CD4-positive, CD25-positive, alpha-beta regulatory T cell (primary cell): ENCODE data around the gene CEP85. TPM values are rescaled to one million over a fixed set of nuclear protein-coding genes. Genes with fewer than 3 reads are reported as not detected.

Experiments
- ATAC-seq, 2 donors: fragments of 150-1000 bp; cut with Tn5 transposase; one replicate each; pipeline ENCODE4 v1.10.0; 2021; ENCODE audit warnings: low read depth in 2 of 2, moderate number of reproducible peaks in 2 of 2, moderate library complexity in 1 of 2
- DNase-seq, 3 donors: peaks; one replicate each; pipeline versions ENCODE4 v3.0.0 to v3.0.0-alpha.2; 2012 to 2022; ENCODE audit warnings: mixed read lengths in 1 of 3
- H3K27ac ChIP-seq: one replicate; pipeline ENCODE4 v1.7.0; 2013; ENCODE audit warnings: mild to moderate bottlenecking, low read length; ENCODE audit not compliant: insufficient read depth, poor library complexity, severe bottlenecking
- H3K27me3 ChIP-seq: one replicate; pipeline ENCODE4 v1.7.0; 2013; ENCODE audit warnings: low read length; ENCODE audit not compliant: control insufficient read depth, insufficient read depth
- H3K36me3 ChIP-seq: one replicate; pipeline ENCODE4 v1.7.0; 2013; ENCODE audit warnings: mild to moderate bottlenecking, low read length, moderate library complexity; ENCODE audit not compliant: control insufficient read depth, insufficient read depth
- H3K4me1 ChIP-seq: 2 replicates; pipeline ENCODE4 v1.7.0; 2013; ENCODE audit warnings: mild to moderate bottlenecking, low read length; ENCODE audit not compliant: insufficient read depth, control insufficient read depth, poor library complexity, severe bottlenecking
- H3K4me3 ChIP-seq: one replicate; pipeline ENCODE4 v1.7.0; 2013; ENCODE audit warnings: low read depth, mild to moderate bottlenecking, low read length, moderate library complexity
- H3K9me3 ChIP-seq, 2 experiments: 1 replicate in 1 of 2; 2 replicates in 1 of 2; pipeline ENCODE4 v1.7.0; 2013; ENCODE audit warnings: low read length in 2 of 2, mild to moderate bottlenecking in 1 of 2, moderate library complexity in 1 of 2; ENCODE audit not compliant: control insufficient read depth in 2 of 2
- H3K27ac Mint-ChIP-seq, 3 donors: one replicate each; pipeline ENCODE4 v1.8.0; 2020 to 2022; ENCODE audit warnings: mild to moderate bottlenecking in 3 of 3, mixed read lengths in 3 of 3, moderate library complexity in 2 of 3
- H3K27me3 Mint-ChIP-seq: one replicate; pipeline ENCODE4 v1.8.0; 2022; ENCODE audit warnings: mild to moderate bottlenecking, mixed read lengths
- H3K36me3 Mint-ChIP-seq: one replicate; pipeline ENCODE4 v1.8.0; 2020; ENCODE audit warnings: mixed read lengths
- H3K4me1 Mint-ChIP-seq, 4 donors: one replicate each; pipeline ENCODE4 v1.8.0; 2020 to 2022; ENCODE audit warnings: mixed read lengths in 4 of 4, mild to moderate bottlenecking in 1 of 4
- H3K4me3 Mint-ChIP-seq, 4 donors: one replicate each; pipeline ENCODE4 v1.8.0; 2020 to 2022; ENCODE audit warnings: mild to moderate bottlenecking in 4 of 4, mixed read lengths in 4 of 4, moderate library complexity in 3 of 4
- H3K9me3 Mint-ChIP-seq, 7 donors: one replicate each; pipeline ENCODE4 v1.8.0; 2020 to 2022; ENCODE audit warnings: mixed read lengths in 7 of 7, mild to moderate bottlenecking in 3 of 7, moderate library complexity in 2 of 7
- polyA plus RNA-seq, 4 donors: library from polyadenylated mRNA; unstranded; fragments of 300-500 nt; fragmentation: Illumina TruSeq; gene quantifications; one replicate each; pipeline ENCODE4 v1.2.3, GENCODE V29; 2021
- total RNA-seq: library from RNA; stranded (reverse); gene quantifications from one replicate; pipeline ENCODE4 v1.2.3, GENCODE V29; 2022

CEP85 gene
- total and polyA plus RNA-seq, 5 donors from 2014 or later = 6.5 to 18.0 (median 8.6) TPM

- Histone ChIP-seq H3K36me3 (peaks cover 13% of the 10 kb centered on the region), H3K27me3 (no peaks in the 10 kb centered on the region), H3K27ac (peak overlapping the region; percentile 93), H3K4me1 (peaks cover 97% of the 10 kb centered on the region), H3K4me3 (peak overlapping the region; percentile 64), H3K9me3 (no peaks in the 10 kb centered on the region)
- H3K27ac Mint-ChIP-seq = peak overlapping the region; percentile 96 to 100 (median 99)
- DNase-seq = no peak
- peaks cover 23% of the 10 kb centered on the region for H3K36me3 Mint-ChIP-seq
- no peaks in the 10 kb centered on the region for H3K27me3 Mint-ChIP-seq
- H3K9me3 Mint-ChIP-seq = no peaks in the 10 kb centered on the region
- H3K4me3 Mint-ChIP-seq = peak overlapping the region; percentile 85 to 94 (median 91)
- peaks cover 19 to 91% (median 63%) of the 10 kb centered on the region in 4 donors for H3K4me1 Mint-ChIP-seq
- no peak for ATAC-seq
These were observed 50.0 kb downstream of the CEP85 start for GRCh38 chr1:26283871-26284596.

DNA sequence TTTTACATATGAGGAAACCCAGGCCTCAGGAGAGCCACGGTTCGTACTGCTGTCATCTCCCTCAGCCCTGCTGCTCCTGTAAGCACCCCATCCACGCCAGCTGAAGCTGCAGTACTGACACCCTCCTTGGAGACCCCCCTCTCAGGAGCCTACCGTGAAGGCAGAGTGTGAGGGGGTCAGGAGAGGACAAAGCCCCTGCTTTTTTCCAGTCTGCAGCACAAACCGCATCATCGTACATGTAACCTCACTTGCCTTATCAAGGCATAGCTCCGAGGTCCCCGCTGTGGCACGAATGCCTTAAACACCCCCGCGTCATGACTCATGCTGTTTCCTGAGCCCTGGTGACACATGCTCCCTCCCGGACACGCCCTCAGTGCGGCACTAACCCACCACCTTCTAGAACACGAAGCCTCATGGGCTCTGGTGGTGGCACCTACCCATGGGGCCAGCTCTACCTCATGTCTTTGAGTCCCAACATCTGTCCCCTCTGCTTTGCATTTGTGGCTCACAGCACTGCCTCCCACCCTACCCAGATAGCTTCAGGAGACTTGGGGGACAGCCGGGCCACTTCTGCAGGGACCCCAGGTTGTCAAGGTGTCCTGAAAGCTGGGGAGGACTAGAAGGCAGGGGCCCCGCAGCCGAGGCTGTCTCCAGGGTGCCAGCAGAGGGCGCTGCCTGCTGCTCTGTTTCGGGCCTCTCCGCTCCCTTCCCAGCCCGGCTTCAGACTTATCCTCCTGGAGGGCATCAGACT lies 50.8 kb downstream of the CEP85 start:
- Mint-ChIP-seq H3K4me3 (peak overlapping the region; percentile 85 to 94 (median 87)), H3K27ac (peak overlapping the region; percentile 96 to 100 (median 99)), H3K9me3 (no peaks in the 10 kb centered on the region), H3K4me1 (peaks cover 19 to 91% (median 68%) of the 10 kb centered on the region in 4 donors), H3K27me3 (no peaks in the 10 kb centered on the region), H3K36me3 (peaks cover 23% of the 10 kb centered on the region)
- Histone ChIP-seq H3K9me3 (no peaks in the 10 kb centered on the region), H3K4me3 (peak overlapping the region; percentile 64), H3K4me1 (peaks cover 98% of the 10 kb centered on the region), H3K27me3 (no peaks in the 10 kb centered on the region), H3K36me3 (peaks cover 13% of the 10 kb centered on the region), H3K27ac (peak overlapping the region; percentile 93)
- ATAC-seq (peak; percentile 73 to 78), DNase-seq (peak; percentile 88 to 98 (median 88))

DNA sequence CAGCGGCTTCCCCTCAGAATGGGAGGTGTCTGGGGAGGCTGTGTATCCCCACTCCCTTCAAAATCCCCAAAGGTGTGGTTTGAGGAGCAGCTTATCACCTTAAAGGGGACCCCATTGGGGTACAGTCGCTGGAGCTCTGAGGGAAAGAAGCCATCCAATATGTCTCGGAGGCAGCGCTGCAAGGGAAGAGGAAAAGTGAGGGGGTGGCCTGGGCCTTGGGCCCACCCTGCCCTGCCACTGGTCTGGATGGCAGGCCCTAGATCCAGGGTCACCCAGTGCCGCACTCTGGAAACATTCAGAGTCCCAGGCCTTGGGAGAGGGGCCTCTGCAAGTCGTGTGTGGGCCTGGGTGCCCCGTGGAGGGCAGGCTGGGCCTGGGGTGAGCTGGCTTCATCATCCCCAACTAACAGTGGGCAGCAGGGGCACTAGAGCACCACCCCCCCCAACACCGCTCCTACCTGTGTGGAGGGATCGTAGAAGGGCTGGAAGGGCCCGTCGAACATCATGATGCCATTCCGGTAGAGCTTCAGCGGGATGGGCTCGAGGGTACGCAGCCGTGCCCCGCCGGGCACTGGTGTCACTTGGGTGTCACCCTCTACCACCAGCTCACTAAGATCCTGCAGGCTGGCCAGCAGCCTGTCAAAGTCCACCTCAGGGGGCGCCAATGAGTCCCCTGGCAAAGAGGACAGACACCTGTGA lies 51.5 kb downstream of the CEP85 start:
- Histone ChIP-seq H3K4me1 (peaks cover 100% of the 10 kb centered on the region), H3K4me3 (peak overlapping the region; percentile 52)
- H3K27me3 Mint-ChIP-seq = no peaks in the 10 kb centered on the region

GRCh38 chr1:26286064-26286416 lies 52.0 kb downstream of the CEP85 start:
- peak overlapping the region; percentile 96 to 100 (median 99) for H3K27ac Mint-ChIP-seq
- no peaks in the 10 kb centered on the region for H3K9me3 Mint-ChIP-seq
- DNase-seq = no peak
- peak overlapping the region in 3 of 4 donors; percentile 46 to 88 (median 55) for H3K4me3 Mint-ChIP-seq
- ATAC-seq = no peak
- H3K4me1 Mint-ChIP-seq = peaks cover 19 to 98% (median 74%) of the 10 kb centered on the region in 4 donors
- H3K27me3 ChIP-seq = no peaks in the 10 kb centered on the region
- H3K9me3 ChIP-seq = no peaks in the 10 kb centered on the region
- peak overlapping the region; percentile 52 for H3K4me3 ChIP-seq
- H3K4me1 ChIP-seq = peaks cover 100% of the 10 kb centered on the region
- H3K36me3 Mint-ChIP-seq = peaks cover 21% of the 10 kb centered on the region
- H3K27ac ChIP-seq = peak overlapping the region; percentile 93
- peaks cover 12% of the 10 kb centered on the region for H3K36me3 ChIP-seq
- no peaks in the 10 kb centered on the region for H3K27me3 Mint-ChIP-seq

More for the DNA sequence above, 51.5 kb downstream of the CEP85 start:
- peaks cover 23% of the 10 kb centered on the region for H3K36me3 Mint-ChIP-seq
- no peak for ATAC-seq
- peak overlapping the region; percentile 55 to 94 (median 87) for H3K4me3 Mint-ChIP-seq
- Histone ChIP-seq H3K27ac (peak overlapping the region; percentile 93), H3K36me3 (peaks cover 13% of the 10 kb centered on the region), H3K9me3 (no peaks in the 10 kb centered on the region), H3K27me3 (no peaks in the 10 kb centered on the region)
- peak overlapping the region; percentile 96 to 100 (median 99) for H3K27ac Mint-ChIP-seq
- peak in 2 of 3 donors; percentile 28 to 73 for DNase-seq
- peaks cover 19 to 97% (median 75%) of the 10 kb centered on the region in 4 donors for H3K4me1 Mint-ChIP-seq
- H3K9me3 Mint-ChIP-seq = no peaks in the 10 kb centered on the region

DNA sequence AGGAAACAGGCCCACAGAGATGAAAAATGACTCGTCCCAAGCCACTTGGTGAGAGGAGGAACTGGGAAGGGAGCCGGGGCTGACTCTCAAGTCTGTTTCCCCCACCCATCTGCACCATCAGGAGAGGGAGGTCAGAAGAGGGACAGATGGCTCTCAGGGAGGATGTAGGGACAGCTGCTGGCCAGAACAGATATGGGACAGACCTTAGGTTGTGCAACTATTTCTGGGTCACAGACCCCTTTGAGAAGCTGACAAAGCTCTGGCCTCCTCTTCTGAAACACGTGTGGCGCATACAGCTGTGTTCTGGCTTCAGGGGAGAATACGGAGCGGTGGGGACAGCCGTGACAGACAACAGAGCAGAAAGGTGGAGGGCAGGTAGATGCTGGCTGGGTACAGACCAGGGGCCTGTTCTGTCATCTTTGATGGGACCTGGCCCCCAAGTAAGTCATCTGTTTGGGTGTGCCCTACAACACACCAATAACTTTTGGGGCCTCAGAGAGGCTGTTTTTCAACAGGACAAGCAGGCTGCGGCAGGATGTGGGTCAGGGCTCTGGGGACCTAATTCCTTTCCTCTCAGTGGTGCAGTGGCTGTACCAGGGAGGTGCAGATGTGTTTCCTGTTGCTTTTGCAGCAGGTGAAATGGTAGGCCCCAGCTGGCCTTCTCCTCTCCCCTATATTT lies 53.2 kb downstream of the CEP85 start:
- Histone ChIP-seq H3K27ac (peak overlapping the region; percentile 93), H3K36me3 (peaks cover 2% of the 10 kb centered on the region), H3K27me3 (no peaks in the 10 kb centered on the region), H3K4me3 (peak overlapping the region; percentile 29), H3K4me1 (peaks cover 100% of the 10 kb centered on the region), H3K9me3 (no peaks in the 10 kb centered on the region)
- peak overlapping the region; percentile 80 to 94 (median 88) for H3K4me3 Mint-ChIP-seq
- no peaks in the 10 kb centered on the region for H3K27me3 Mint-ChIP-seq
- H3K27ac Mint-ChIP-seq = peak overlapping the region; percentile 96 to 100 (median 99)
- H3K9me3 Mint-ChIP-seq = no peaks in the 10 kb centered on the region
- H3K36me3 Mint-ChIP-seq = peaks cover 17% of the 10 kb centered on the region
- DNase-seq = peak; percentile 59 to 97 (median 88)
- H3K4me1 Mint-ChIP-seq = peaks cover 19 to 100% (median 70%) of the 10 kb centered on the region in 4 donors
- ATAC-seq = peak; percentile 60 to 70

DNA sequence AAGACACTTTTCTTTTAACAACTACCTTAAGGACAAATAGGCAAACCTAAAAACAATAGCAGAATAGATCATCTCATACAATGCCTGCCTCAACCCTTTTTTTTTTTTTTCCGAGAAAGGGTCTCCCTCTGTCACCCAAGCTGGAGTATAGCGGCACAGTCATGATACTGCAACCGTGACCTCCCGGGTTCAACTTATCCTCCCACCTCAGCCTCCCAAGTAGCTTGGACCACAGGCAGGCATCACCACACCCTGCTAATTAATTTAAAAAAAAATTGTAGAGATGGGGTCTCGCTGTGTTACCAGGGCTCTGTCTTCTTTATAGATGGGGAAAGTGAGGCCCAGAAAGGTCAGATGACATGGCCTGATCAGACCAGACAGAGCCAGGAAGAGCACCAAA lies 53.8 kb downstream of the CEP85 start:
- peak overlapping the region; percentile 29 for H3K4me3 ChIP-seq
- H3K9me3 Mint-ChIP-seq = no peaks in the 10 kb centered on the region

More for the DNA sequence above, 53.8 kb downstream of the CEP85 start:
- no peak for DNase-seq
- Histone ChIP-seq H3K4me1 (peaks cover 98% of the 10 kb centered on the region), H3K36me3 (peaks cover 2% of the 10 kb centered on the region), H3K9me3 (no peaks in the 10 kb centered on the region), H3K27ac (peak overlapping the region; percentile 93), H3K27me3 (no peaks in the 10 kb centered on the region)
- H3K4me1 Mint-ChIP-seq = peaks cover 19 to 95% (median 66%) of the 10 kb centered on the region in 4 donors
- peak overlapping the region; percentile 80 to 94 (median 88) for H3K4me3 Mint-ChIP-seq
- peak overlapping the region; percentile 96 to 100 (median 99) for H3K27ac Mint-ChIP-seq
- H3K36me3 Mint-ChIP-seq = peaks cover 17% of the 10 kb centered on the region
- no peak for ATAC-seq
- H3K27me3 Mint-ChIP-seq = no peaks in the 10 kb centered on the region
